Lower leg skin (tissue), 3 donors: ENCODE measurements around the gene RPTOR.

Experiments used
- POLR2A ChIP-seq, 2 donors: fragments of 450-650 bp; IDR thresholded peaks; one replicate each; pipeline ENCODE4 v1.6.1; 2016 to 2017; ENCODE audit warnings: antibody characterized with exemption in 2 of 2, mild to moderate bottlenecking in 1 of 2, moderate library complexity in 1 of 2
- TF ChIP-seq, protein P1 (sequence below), 3 donors: fragments of 450-650 bp; IDR thresholded peaks; one replicate each; pipeline ENCODE4 v1.5.1; 2016; ENCODE audit warnings: antibody characterized with exemption in 3 of 3, mild to moderate bottlenecking in 3 of 3, moderate library complexity in 2 of 3

DNA sequence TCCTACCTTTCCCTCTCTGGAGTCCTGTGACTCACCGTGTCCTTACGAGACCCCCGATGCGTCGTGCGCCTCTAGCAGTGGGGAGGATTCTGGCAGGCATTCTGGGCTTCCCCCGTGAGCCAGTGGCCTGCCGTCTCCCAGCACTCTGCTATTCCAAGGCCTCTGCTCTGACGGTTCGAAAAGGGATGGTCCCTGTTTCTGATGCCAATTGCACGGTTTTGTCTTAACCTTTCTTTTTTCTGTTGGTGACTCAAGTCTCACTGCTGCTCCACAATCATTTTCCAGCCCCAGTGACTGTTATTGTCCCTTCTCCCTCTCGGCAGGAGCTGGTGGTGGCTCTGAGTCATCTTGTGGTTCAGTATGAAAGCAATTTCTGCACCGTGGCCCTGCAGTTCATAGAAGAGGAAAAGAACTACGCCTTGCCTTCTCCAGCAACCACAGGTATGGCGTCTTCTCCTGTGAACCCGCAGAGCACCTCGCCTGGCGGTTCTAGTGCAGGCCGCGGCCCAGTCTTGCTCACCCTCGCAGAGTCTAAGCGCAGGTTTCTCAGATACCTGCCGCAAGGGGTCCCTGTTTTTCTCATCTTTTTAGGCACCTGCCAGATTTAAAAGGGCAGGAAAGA, 346.9 kb downstream of the RPTOR start:
- no peak for TF ChIP-seq POLR2A (IDR thresholded peaks at IDR 0.05)
- TF ChIP-seq, protein P1, sequence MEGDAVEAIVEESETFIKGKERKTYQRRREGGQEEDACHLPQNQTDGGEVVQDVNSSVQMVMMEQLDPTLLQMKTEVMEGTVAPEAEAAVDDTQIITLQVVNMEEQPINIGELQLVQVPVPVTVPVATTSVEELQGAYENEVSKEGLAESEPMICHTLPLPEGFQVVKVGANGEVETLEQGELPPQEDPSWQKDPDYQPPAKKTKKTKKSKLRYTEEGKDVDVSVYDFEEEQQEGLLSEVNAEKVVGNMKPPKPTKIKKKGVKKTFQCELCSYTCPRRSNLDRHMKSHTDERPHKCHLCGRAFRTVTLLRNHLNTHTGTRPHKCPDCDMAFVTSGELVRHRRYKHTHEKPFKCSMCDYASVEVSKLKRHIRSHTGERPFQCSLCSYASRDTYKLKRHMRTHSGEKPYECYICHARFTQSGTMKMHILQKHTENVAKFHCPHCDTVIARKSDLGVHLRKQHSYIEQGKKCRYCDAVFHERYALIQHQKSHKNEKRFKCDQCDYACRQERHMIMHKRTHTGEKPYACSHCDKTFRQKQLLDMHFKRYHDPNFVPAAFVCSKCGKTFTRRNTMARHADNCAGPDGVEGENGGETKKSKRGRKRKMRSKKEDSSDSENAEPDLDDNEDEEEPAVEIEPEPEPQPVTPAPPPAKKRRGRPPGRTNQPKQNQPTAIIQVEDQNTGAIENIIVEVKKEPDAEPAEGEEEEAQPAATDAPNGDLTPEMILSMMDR (IDR thresholded peaks at IDR 0.05) = no peak
